Measurements from ENCODE around the gene SETD1B.
"Not testable (repeated sequence)": the region's sequence is repeated elsewhere in the genome, so short reads cannot be mapped to it uniquely, and the experiment has no call there.

The SETD1B gene

GRCh38 chr12:121803861-121804416 lies at the start of gene SETD1B:
Gene SETD1B, plus strand, starts transcription at chr12:121804009. Its CDS starts 729 bp downstream, at chr12:121804738.
- peak; percentile 82 for DNase-seq

DNA sequence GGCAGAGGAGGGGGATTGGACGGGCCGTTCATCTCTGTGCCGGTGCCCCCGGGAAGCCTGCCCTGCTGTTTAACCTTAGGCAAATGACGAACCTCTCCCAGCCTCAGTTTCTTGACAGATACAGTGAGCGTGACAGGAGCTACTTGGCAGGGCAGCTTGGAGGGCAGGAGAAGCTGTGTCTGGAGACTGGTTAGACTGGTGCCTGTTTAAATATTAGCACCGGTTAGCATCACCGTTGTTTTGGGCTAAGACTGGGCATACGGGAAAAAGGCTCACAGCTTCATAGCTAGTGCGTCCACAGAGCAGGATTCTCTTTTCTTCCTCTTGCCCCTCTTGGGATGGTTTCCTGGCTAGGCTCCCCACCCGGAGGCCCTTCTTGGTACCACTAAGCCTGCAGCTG lies 49.0 kb upstream of the SETD1B start:
- no peak for DNase-seq

DNA sequence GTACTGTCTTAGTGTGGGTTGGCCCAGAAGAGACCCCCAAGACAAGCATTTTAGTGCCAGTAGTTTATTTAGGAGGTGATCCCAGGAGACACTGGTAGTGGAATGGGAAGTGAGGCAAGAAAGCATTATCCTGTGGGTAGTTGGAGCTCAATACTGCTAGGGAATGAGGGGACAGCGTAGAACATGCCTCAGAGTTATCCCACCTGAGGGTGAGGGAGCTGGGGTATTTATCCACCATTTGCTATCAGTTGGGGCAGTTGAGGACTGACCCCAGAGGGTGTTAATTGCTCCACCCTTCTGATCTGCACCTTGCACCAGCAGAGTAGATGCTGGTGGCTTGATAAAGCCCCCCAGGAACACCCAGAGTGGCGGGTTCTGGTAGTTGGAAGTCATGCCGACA lies 48.2 kb upstream of the SETD1B start:
- no peak for DNase-seq

DNA sequence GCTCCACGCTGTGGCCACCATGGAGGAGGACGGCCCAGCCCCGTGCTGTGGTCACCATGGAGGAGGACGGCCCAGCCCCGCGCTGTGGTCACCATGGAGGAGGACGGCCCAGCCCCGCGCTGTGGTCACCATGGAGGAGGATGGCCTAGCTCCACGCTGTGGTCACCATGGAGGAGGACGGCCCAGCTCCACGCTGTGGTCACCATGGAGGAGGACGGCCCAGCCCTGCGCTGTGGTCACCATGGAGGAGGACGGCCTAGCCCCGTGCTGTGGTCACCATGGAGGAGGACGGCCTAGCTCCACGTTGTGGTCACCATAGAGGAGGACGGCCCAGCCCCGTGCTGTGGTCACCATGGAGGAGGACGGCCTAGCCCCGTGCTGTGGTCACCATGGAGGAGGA lies 45.3 kb upstream of the SETD1B start:
- not testable (repeated sequence) for DNase-seq

DNA sequence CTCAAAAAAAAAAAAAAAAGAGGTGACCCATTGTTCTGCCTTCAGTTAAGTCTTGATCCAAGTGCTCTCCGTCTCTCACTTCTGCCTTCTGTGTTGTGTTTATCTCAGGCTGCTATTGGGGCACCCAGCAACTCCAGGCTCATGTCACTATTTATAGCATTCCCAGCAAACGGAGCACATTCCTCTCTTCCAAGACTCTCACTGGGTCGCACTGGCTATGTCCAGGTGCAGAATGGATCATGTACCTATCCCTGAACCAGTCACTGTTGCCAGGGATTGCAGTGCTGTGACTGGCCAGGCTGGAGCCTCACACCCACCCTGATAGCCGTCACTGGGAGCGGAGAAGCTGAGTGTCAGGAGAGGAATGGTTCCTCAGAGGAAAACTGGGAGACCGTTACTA lies 41.5 kb upstream of the SETD1B start:
- DNase-seq, result no peak

DNA sequence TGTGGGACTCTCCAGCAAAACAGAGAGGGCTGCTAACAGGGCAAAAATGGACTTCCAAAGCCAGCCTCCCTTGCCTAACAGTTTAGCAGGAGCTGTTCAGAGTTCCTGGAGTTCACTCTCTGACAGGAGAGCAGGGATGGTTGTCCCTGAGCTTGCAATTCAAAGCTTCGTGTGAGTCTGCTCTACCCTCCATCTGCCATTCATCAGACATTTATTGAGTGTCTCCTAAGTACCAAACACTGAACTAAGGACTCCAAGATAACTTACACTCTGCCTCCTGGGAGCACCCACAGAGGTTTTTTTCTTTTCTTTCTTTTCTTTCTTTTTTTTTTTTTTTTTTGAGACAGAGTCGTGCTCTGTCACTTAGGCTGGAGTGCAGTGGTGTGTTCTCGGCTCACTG lies 39.0 kb upstream of the SETD1B start:
- DNase-seq, result no peak

DNA sequence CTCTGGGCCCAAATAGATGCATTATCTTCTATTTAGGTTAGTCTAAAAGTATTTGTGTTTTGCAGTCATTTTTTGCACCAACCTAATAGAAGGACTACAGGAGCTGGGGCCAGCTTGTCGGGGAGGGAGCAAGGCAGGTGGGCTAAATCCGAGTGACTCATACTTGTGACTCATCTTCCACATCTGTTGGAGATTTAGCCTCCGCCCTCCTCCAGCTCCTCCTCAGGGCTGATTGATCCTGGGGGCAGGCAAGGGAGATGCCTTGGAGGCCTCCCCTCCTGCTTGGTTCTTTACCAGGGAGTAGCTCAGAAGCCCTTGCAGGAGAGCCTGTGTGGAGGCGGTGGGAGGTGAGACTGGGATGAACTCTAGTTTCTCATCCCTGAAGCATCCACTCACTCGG lies 38.2 kb upstream of the SETD1B start:
- DNase-seq, result no peak

GRCh38 chr12:121766290-121767039 lies 37.3 kb upstream of the SETD1B start:
- no peak for DNase-seq

DNA sequence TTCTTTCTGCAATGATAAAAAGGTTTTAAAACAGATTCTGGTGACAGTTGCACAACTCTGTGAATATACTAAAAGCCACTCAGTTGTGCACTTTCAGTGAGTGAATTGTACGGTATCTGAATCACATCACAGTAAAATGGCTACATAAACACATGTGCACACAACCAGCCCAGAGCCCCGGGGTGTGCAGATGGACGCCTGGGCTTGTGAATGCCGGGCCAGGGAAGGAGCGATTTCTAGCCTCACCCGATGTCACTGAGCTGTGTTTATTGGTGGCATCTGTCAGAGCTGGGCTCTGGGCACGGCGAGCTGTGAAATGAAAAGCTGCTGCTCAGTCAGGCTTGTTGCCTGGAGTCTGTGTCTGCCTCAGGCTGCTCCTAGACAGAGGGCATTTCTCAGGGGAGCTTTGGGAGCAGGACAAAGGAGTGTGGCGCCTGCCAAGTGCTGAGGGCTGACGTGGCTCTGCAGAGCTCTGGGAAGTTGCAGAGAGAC lies 36.2 kb upstream of the SETD1B start:
- DNase-seq, result no peak

- DNase-seq, result no peak
Observed at GRCh38 chr12:121769297-121769830, 34.4 kb upstream of the SETD1B start.

- DNase-seq, result no peak
Observed at GRCh38 chr12:121769831-121770301, 33.9 kb upstream of the SETD1B start.

DNA sequence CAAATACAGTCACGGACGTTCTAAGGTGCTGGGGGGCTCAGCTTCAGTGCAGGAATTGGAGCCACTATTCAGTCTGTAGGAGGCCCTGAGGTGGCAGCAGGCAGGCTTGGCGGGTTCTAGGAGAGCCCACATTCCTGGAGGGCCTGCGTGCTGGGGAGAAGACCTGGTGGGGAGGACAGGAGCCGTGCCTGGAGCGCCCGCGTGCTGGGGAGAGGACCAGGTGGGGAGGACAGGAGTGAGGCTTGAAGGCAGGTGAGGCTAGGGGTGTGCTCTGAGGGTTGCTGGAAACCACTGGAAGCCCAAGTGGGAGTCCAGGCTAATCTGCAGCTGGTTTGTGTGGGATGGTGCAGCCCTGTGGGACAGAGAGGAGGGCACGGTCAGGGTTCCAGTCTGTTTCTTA lies 33.4 kb upstream of the SETD1B start:
- no peak for DNase-seq

- no peak for DNase-seq
Observed at GRCh38 chr12:121770813-121771625, 32.8 kb upstream of the SETD1B start.

DNA sequence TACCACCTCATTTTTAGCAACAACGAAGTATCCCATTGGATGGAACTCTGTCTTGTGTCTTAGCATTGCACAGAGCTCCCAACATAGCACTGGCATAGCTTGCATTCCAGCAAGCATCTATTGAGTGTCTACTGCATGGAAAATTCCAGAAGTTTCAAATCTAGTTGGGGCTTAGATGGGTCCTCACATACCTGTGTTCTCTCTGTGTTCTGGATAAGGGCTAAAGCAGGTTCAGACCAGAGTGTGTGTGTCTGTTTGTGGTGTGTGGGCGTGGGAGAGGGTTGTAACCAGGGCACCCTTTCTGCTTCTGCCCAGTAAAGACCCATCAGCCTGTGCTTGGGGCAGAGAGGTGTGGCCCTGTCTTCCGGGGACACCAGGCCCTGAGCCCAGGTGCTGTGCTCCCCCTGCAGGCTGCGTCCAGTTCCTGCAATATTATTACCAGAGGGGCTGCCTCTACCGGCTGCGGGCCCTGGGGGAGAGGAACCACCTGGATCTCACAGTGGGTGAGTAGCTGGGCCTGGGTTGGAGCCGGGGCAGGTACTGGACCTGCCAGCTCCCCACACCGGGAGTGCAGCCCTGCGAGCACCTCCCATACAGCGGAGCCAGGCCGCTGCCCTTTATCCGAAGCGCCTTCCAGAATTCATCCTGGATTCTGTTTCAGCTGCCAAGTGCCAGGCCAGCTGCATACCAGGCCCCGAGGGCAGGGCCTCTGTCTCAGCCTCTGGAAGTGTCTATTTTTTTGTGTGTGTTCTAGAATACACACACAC lies 30.6 kb upstream of the SETD1B start:
- DNase-seq, result peak; percentile 87

DNA sequence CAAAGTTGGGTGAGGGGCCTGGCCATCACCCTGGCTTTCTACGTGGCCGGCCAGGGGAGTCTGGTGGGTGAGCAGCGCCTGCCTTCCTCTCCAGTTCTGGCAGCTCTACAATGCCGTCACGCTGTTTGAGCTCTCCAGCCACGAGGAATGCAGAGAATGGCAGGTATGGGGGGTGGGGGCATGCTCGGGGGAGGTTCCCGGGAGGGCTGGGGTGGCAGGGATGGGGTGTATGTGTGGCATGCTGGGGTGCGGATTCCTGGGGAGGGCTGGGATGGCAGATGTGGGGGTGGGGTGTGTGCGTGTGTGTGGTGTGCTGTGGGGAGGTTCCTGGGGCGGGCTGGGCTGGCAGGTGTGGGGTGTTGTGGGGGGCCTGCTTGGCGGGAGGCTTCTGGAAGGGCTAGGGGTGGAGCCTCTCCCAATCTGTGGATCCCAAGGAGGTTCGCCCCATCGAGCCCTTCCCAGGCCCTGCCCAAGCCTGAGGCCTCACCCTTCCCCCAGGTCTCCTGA lies 28.8 kb upstream of the SETD1B start:
- no peak for DNase-seq

DNA sequence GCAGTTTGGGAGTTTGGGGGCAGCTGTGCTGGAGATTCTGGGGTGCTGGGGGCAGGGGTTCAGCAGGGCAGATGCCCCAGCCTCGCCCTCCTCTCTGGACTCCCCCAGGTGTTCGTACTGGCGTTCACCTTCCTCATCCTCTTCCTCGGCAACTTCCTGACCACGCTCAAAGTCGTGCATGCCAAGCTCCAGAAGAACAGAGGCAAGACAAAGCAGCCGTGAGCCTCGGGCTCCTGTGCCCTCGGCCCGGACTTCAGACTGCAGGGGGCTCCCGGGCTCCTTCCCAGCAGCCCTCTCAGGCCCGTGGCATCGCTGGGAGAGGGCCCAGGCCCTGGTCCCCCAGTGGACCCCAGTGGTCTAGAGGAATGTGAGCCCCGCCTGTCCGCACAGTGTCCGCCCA lies 28.3 kb upstream of the SETD1B start:
- no peak for DNase-seq

GRCh38 chr12:121776190-121777098 lies 27.4 kb upstream of the SETD1B start:
- peak; percentile 92 for DNase-seq

- DNase-seq, result no peak
Observed at GRCh38 chr12:121778567-121779421, 25.0 kb upstream of the SETD1B start.

DNA sequence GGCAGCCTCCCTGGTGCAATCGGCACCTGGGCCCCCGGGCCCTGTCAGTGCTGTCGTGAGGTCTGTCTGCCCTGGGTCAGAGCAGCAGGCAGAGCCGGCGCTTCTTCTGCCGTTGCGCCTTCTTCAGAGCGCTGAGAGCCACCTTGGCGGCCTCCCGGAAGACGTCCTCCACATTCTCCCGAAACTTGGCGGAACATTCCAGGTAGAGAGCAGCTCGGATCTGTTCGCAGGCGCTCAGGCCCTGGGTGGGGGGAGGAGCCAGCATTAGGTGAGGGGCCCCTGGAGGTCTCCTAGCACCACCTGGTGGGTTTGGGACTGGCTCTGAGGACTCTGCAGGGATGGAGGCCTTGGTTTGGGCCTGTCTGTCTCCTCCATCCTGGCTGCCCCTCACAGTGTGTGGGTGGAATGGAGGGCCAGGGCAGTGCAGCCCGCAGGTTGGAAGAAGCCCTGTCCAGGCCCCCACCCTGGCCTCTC lies 24.4 kb upstream of the SETD1B start:
- DNase-seq, result no peak

DNA sequence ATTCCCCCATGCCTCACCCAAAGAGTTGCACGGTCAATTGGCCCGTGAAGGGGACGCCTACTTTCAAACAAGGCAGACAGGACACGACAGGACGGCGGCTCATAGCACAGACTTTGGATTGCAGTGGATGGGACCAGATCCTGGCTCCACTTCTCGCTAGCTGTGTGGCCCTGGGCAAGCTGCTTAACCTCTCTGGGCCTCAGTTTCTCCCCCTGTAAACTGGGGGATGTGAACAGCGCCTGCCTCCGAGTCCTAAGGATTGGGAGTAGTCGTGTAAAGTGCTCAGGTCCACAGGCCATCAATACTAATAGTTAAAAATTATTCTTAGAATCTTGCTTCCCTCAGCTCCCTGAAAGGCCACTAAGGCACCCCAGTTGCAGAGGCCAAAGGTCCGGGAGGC lies 23.4 kb upstream of the SETD1B start:
- DNase-seq, result no peak
